ENCODE results near the gene SND1.

DNA sequence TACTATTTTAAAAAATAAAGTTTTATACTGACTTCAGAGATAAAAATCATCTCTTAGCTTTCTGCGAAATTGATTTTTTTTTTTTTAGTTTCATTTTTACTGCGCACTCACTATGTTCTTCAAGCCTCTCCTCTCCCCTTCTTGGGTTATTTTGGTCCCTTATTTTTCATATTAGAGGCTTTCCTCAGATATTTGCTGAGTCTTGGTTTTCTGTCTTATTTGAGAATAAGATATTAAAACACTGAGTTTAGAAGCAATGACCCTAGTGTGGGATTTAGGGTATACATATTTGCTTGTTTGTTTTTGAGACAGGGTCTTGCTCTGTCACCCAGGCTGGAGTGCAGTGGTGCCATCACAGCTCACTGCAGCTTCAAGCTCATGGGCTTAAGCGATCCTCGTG, 59.9 kb downstream of the SND1 start:
- TF ChIP-seq, protein P1, sequence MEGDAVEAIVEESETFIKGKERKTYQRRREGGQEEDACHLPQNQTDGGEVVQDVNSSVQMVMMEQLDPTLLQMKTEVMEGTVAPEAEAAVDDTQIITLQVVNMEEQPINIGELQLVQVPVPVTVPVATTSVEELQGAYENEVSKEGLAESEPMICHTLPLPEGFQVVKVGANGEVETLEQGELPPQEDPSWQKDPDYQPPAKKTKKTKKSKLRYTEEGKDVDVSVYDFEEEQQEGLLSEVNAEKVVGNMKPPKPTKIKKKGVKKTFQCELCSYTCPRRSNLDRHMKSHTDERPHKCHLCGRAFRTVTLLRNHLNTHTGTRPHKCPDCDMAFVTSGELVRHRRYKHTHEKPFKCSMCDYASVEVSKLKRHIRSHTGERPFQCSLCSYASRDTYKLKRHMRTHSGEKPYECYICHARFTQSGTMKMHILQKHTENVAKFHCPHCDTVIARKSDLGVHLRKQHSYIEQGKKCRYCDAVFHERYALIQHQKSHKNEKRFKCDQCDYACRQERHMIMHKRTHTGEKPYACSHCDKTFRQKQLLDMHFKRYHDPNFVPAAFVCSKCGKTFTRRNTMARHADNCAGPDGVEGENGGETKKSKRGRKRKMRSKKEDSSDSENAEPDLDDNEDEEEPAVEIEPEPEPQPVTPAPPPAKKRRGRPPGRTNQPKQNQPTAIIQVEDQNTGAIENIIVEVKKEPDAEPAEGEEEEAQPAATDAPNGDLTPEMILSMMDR (IDR thresholded peaks at IDR 0.05): no peak
- TF ChIP-seq EP300 (IDR thresholded peaks at IDR 0.05): no peak
